Thoracic aorta (tissue), 2 donors: ENCODE results near the gene CXXC1. TPM values are rescaled to one million over a fixed set of nuclear protein-coding genes. Genes with fewer than 3 reads are reported as not detected.

Experiments used
- ATAC-seq: fragments of 150-250 bp; one replicate; pipeline ENCODE4 v1.8.0; 2017; ENCODE audit warnings: low read depth; ENCODE audit not compliant: insufficient number of reproducible peaks, low FRiP score
- DNase-seq: peaks from one replicate; pipeline ENCODE4 v3.0.0-alpha.2; 2020; ENCODE audit warnings: low spot score
- H3K27ac ChIP-seq, 2 donors: fragments of 200-600 bp; sonication (generic); 1 replicate in 1 of 2; 2 replicates in 1 of 2; pipeline ENCODE4 v1.5.1; 2016; ENCODE audit warnings: mild to moderate bottlenecking in 2 of 2, moderate library complexity in 2 of 2
- H3K27me3 ChIP-seq: fragments of 200-600 bp; sonication (generic); replicated peaks from 2 replicates; pipeline ENCODE4 v1.6.0; 2016; ENCODE audit warnings: mild to moderate bottlenecking; ENCODE audit not compliant: insufficient read depth
- H3K36me3 ChIP-seq: fragments of 200-600 bp; sonication (generic); one replicate; pipeline ENCODE4 v1.5.1; 2016
- H3K4me1 ChIP-seq, 2 donors: fragments of 200-600 bp; sonication (generic); 1 replicate in 1 of 2; 2 replicates in 1 of 2; pipeline versions ENCODE4 v1.5.1 to v1.6.0; 2016; ENCODE audit warnings: low read depth in 2 of 2, mild to moderate bottlenecking in 1 of 2; ENCODE audit not compliant: control insufficient read depth in 1 of 2
- H3K4me3 ChIP-seq: fragments of 200-600 bp; sonication (generic); 2 replicates; pipeline ENCODE4 v1.5.1; 2016; ENCODE audit warnings: mild to moderate bottlenecking
- H3K9me3 ChIP-seq: fragments of 200-600 bp; sonication (generic); 2 replicates; pipeline ENCODE4 v1.5.1; 2016
- total RNA-seq, 2 donors: library from RNA; depleted of rRNA; stranded (reverse); fragments of >200 nt; gene quantifications; one replicate each; pipeline versions ENCODE4 v1.1.0 to v1.2.3, GENCODE V29; 2016
- TF ChIP-seq, protein P1 (sequence below): fragments of 200-600 bp; sonication (generic); IDR thresholded peaks from one replicate; pipeline ENCODE4 v1.5.1; 2019; ENCODE audit warnings: antibody characterized with exemption

The CXXC1 gene
- total RNA-seq, 2 donors from 2014 or later = 47.9 to 88.5 TPM

GRCh38 chr18:50279752-50280151 is 7.7 kb downstream of the CXXC1 start:
- H3K9me3 ChIP-seq = no peaks in the 10 kb centered on the region
- ATAC-seq (no peak), DNase-seq (no peak)
- peaks cover 40% of the 10 kb centered on the region for H3K36me3 ChIP-seq
- TF ChIP-seq, protein P1, sequence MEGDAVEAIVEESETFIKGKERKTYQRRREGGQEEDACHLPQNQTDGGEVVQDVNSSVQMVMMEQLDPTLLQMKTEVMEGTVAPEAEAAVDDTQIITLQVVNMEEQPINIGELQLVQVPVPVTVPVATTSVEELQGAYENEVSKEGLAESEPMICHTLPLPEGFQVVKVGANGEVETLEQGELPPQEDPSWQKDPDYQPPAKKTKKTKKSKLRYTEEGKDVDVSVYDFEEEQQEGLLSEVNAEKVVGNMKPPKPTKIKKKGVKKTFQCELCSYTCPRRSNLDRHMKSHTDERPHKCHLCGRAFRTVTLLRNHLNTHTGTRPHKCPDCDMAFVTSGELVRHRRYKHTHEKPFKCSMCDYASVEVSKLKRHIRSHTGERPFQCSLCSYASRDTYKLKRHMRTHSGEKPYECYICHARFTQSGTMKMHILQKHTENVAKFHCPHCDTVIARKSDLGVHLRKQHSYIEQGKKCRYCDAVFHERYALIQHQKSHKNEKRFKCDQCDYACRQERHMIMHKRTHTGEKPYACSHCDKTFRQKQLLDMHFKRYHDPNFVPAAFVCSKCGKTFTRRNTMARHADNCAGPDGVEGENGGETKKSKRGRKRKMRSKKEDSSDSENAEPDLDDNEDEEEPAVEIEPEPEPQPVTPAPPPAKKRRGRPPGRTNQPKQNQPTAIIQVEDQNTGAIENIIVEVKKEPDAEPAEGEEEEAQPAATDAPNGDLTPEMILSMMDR = no peak
- no peaks in the 10 kb centered on the region for H3K27me3 ChIP-seq
- H3K27ac ChIP-seq = no peak overlapping the region
- peak overlapping the region; percentile 90 for H3K4me3 ChIP-seq
- H3K4me1 ChIP-seq = peaks cover 13 to 29% of the 10 kb centered on the region in 2 donors

GRCh38 chr18:50277942-50278341 is 9.6 kb downstream of the CXXC1 start:
- TF ChIP-seq, protein P1 = no peak
- peaks cover 13 to 29% of the 10 kb centered on the region in 2 donors for H3K4me1 ChIP-seq
- no peak overlapping the region for H3K4me3 ChIP-seq
- no peaks in the 10 kb centered on the region for H3K27me3 ChIP-seq
- ATAC-seq = no peak
- no peak for DNase-seq
- no peak overlapping the region for H3K27ac ChIP-seq
- no peaks in the 10 kb centered on the region for H3K9me3 ChIP-seq
- peaks cover 51% of the 10 kb centered on the region for H3K36me3 ChIP-seq

GRCh38 chr18:50276452-50276851 is 11.0 kb downstream of the CXXC1 start:
- TF ChIP-seq, protein P1 = no peak

DNA sequence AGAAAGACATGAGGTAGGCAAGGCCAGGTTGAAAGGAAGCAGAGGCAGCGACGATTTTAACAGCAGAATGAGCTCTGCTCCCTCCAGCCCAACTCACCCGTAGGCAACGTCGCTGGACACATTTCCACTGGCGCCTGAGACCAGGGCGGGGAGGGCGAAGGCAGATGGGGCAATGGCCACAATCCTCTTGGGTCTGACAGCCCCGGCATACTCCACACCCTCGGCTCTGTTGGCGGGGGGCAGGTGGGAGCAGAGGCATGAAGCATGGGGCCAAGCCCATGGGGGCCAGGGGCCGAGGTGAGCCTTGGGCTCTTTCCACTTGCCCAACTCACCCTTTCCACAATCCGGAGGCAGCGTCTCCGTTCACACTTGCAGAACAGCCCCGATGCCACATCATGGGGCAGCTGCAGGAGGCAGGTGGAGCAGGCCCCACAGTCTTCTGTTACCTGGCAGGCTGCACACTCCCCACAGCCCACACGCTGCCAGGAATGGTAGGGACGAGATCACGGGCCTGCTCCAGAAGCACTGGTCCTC is 11.9 kb downstream of the CXXC1 start:
- Histone ChIP-seq H3K27ac (no peak overlapping the region), H3K36me3 (peaks cover 64% of the 10 kb centered on the region), H3K4me3 (no peak overlapping the region), H3K4me1 (peaks cover 13 to 20% of the 10 kb centered on the region in 2 donors), H3K27me3 (no peaks in the 10 kb centered on the region), H3K9me3 (no peaks in the 10 kb centered on the region)
- ATAC-seq (no peak), DNase-seq (no peak)
- TF ChIP-seq, protein P1 = no peak

More at GRCh38 chr18:50276452-50276851, 11.0 kb downstream of the CXXC1 start:
- no peak for ATAC-seq
- Histone ChIP-seq H3K4me1 (peaks cover 13 to 23% of the 10 kb centered on the region in 2 donors), H3K27me3 (no peaks in the 10 kb centered on the region), H3K9me3 (no peaks in the 10 kb centered on the region), H3K27ac (no peak overlapping the region), H3K36me3 (peaks cover 61% of the 10 kb centered on the region), H3K4me3 (no peak overlapping the region)
- DNase-seq = no peak

GRCh38 chr18:50274941-50275340 is 12.6 kb downstream of the CXXC1 start:
- ATAC-seq = no peak
- Histone ChIP-seq H3K9me3 (no peaks in the 10 kb centered on the region), H3K36me3 (peaks cover 64% of the 10 kb centered on the region), H3K4me3 (no peak overlapping the region), H3K4me1 (peaks cover 7 to 14% of the 10 kb centered on the region in 2 donors), H3K27me3 (no peaks in the 10 kb centered on the region), H3K27ac (no peak overlapping the region)
- TF ChIP-seq, protein P1 = no peak
- no peak for DNase-seq
